SK-MEL-5 (cell line): ENCODE results near the gene C4orf50. TPM values are rescaled to one million over a fixed set of nuclear protein-coding genes. Genes with fewer than 3 reads are reported as not detected.

Source experiments
- DNase-seq: peaks from one replicate; pipeline ENCODE4 v3.0.0-alpha.2; 2016; ENCODE audit warnings: low read depth, low spot score
- in situ Hi-C: cut with HindIII; loops from 2 replicates; pipeline ENCODE4 v1.10.0; 2016; ENCODE audit warnings: low sequenced_read_pairs, high pct_unique_total_duplicates, low pct_unique_long_range_greater_than_20kb
- total RNA-seq: library from RNA; depleted of rRNA; stranded (reverse); fragments of >200 nt; shearing (Covaris generic); gene quantifications from 2 replicates; pipeline ENCODE4 v1.2.3, GENCODE V29; 2014

C4orf50 gene
- total RNA-seq, 1 experiment from 2014 or later: 0.03 TPM

DNA sequence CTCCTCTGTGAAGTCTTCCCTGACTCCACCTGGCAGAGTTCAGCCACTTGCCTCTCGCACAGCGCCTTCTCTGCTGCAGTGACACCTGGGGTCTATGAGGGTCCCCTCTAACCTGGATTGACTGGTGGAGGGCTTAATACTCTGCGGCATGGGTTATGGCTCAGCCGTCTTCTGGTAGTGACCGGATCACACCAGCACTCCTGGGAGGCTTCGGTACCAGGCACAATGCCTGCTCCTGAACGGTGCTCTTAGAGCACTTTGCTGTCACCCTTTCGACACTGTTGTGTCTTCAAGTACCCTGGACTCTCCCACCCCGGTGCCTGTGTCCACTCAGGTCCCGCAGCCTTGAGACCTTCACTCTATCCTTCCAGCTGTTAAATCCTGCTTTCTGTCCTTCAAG lies 50.0 kb downstream of the C4orf50 start:
- no peak for DNase-seq
- in situ Hi-C loops: no loop called here

- in situ Hi-C loops: no loop called here
- no peak for DNase-seq
Observed at GRCh38 chr4:5967783-5968182, 50.4 kb downstream of the C4orf50 start.

- no peak for DNase-seq
- in situ Hi-C loops: no loop called here
Observed at GRCh38 chr4:5965225-5965624, 53.0 kb downstream of the C4orf50 start.

- in situ Hi-C loops: no loop called here
- no peak for DNase-seq
Observed at GRCh38 chr4:5964030-5964429, 54.2 kb downstream of the C4orf50 start.

GRCh38 chr4:5963611-5964010 lies 54.6 kb downstream of the C4orf50 start:
- in situ Hi-C loops: no loop called here
- DNase-seq: peak; percentile 22

DNA sequence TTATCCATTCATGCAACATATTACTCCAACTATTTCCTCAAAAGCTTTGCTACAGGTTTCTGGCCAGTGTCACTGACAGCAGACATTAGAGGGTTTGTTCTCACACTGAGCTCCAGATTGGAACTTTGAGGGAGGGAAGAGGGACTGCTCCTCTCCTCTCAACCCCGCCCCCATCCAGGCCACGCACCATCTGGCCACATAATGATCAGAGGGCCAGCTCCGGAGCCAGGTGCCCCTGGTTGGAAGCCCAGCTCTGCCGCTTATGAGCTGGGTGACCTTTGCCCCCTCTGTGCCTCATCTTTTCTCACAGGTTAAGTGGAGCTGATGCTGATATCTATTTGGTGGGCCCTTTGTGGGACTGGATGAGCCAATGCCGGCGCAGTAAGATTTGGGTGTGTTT lies 55.8 kb downstream of the C4orf50 start:
- DNase-seq: no peak
- in situ Hi-C loops: no loop called here

- in situ Hi-C loops: no loop called here
- DNase-seq: no peak
Observed at GRCh38 chr4:5960252-5960880, 57.9 kb downstream of the C4orf50 start.

- in situ Hi-C loops: no loop called here
- DNase-seq: no peak
Observed at GRCh38 chr4:5959211-5959982, 58.8 kb downstream of the C4orf50 start.

GRCh38 chr4:5958199-5958735 lies 60.0 kb downstream of the C4orf50 start:
- in situ Hi-C loops: no loop called here
- DNase-seq: no peak

DNA sequence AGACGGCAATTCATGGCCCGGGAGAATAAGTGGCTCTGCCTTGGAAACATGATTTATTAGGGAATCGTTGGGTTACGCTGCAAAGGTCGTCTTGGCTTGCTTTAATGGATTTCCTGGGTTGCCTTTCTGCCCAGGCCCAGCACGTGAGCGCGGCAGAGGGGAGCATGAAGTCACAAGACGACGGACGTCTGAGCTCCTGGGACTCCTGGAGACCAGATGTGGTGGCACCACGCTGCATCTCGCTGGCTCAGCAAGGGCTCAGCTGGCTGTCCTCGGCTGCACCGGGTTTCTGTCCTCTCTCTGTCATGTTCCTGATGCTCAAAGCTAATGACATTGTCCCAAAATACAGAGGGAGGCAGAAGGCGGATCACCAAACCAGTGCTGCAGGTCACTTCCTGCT lies 61.2 kb downstream of the C4orf50 start:
- in situ Hi-C loops: no loop called here
- DNase-seq: no peak

DNA sequence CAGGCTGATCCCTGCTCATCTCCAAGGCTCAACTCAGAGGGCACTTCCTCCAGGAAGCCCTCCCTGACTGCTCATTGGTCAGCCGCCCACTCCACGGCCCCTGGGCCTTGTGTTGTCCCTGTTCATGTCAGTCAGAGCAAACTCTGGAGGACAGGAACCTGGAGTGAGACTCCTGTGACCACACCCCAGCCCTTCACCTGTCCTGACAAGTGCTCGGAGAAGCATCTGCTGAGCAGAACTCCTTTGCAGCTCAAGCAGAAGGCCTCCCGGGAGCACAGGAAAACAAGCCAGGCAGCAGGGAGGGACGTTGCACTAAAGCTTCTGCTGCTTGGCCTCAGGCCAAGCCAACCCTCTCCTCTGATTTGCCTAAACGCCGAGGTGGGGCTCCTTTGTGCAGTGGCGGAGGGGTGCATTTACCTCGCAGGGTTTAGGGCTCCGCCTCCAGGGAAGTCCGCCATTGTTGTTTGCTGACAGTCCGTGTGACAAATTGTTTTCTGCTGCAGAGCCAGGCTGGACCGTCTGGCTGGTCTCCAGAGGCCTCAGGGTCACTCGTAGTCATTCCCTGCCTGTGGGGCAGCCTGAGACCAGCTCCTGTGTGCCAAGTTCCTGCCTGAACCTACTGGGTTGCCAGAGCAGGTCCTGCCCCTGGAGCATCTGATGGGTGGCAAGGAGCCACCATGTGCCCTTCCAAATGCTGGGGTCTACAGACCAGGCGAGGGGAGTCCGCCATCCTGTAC lies 61.8 kb downstream of the C4orf50 start:
- in situ Hi-C loops: no loop called here
- no peak for DNase-seq

GRCh38 chr4:5955856-5956255 lies 62.4 kb downstream of the C4orf50 start:
- in situ Hi-C loops: no loop called here
- DNase-seq: no peak

DNA sequence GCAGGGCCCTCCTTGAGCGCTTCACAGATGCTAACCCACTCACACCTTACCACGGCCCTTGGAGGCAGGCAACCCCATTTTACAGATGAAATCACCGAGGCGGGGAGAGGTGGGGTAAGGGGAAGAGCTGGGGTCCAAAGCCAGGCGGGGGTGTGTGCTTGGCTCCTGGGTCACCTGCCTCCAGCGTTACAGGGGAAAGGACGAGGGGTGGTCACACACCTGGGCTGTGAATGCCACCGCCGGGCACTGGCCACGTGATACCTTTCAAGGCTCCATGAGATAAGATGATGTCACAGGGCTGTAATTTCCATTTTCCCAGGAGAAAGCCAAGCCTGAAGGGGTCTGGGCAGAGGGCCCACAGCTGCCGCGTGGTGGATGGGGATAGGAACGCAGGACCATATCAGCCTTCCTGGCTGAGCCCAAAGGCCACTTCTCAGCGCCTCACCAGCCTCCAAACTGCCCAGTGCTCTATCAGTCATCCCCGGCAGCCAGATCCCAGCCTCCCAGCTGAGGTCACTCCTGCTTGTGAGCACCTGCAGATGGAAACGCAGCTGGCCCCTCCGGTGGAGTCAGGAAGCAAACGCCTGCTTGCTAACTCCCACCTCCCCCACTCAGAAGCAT lies 62.9 kb downstream of the C4orf50 start:
- in situ Hi-C loops: no loop called here
- DNase-seq: no peak

DNA sequence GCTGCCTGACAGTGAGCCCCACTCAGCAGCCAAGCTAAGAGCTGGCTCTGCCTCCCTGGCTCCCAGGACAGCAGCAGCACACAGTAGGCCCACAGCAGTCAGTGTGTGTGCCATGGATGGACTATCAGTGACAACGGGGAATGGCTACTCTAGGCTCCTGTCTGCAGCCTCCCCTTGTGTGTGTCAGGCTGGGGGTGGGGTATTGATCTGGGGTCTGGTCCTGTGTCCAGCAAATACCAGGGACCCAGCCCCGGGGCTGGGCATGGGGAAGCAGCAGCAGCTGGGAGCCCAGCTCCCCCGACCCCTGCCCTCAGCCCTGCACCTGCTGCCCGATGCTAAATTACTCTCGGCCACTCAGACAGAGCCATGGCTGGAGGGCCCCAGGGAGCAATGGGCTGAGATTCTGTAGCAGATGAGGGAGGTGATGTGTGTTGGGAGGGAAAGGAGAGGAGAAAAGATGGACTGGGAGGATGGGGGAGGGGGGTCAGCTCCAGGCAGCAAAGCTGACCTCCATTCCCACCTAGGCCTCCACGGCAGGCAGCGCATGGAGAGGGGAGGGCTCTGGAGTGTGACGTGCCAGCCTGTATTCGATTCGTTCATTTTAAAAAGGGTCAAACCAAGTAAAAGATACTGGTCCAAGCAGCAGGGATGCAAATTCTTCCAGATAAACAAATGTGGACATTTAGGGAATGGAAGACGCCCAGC lies 64.0 kb downstream of the C4orf50 start:
- DNase-seq: no peak
- in situ Hi-C loops: no loop called here

- DNase-seq: no peak
- in situ Hi-C loops: no loop called here
Observed at GRCh38 chr4:5952975-5953951, 65.0 kb downstream of the C4orf50 start.

DNA sequence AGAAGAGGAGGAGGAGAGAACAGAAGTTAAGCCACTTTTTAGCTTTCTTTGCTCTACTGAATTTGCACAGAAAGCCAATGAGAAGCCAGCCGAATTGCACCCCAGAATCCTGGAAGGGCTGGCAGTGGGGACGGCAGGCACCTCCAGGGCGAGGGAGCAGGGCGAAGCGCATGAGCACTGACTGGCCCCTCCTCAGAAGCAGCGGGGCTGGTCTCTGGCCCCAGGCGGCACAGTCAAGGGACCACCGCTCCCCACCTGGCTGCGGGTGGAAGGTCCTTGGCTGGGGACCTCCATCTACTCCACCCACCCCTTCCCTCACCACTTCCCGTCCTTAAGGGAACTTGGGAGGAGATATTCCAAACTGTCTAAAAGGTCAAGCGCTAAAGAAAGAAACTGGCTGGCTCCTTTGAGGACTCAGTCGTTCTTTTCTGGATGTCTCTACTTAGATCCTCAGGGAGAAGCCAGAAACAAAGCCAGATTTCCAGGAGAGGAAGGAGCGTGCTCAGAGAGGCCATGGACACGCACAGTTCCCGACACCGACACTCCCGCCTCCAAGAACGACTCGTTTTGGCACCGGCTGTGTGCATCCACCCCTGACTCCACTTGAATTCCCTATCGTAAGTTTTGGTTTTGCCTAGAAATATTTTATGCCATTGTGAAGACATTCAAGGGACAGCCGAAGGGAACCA lies 65.8 kb downstream of the C4orf50 start:
- DNase-seq: no peak
- in situ Hi-C loops: no loop called here
